ENCODE measurements around the gene OS9.
"Not testable (repeated sequence)": the region's sequence is repeated elsewhere in the genome, so short reads cannot be mapped to it uniquely, and the experiment has no call there.

OS9 gene

GRCh38 chr12:57695770-57696432, 2.0 kb downstream of the OS9 start:
- DNase-seq: no peak

DNA sequence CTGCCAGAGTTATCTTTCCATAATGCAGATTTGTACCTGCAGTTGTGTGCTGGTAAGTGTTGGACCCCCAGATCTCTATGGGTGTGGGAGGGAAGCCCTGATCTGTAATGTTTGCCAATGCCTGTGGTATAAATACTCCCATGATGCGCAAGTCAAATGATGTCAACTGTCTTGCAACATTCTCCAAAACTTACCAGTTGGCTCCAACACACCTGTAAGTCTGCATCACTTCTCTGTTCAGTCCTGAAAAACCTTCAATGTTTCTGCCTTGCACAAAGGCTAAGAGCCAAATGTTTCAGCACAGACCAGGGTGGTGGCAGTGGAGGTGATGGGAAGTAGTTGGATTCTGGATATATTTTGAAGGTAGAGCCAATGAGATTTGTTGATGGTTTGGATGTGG, 3.1 kb downstream of the OS9 start:
- DNase-seq: no peak

DNA sequence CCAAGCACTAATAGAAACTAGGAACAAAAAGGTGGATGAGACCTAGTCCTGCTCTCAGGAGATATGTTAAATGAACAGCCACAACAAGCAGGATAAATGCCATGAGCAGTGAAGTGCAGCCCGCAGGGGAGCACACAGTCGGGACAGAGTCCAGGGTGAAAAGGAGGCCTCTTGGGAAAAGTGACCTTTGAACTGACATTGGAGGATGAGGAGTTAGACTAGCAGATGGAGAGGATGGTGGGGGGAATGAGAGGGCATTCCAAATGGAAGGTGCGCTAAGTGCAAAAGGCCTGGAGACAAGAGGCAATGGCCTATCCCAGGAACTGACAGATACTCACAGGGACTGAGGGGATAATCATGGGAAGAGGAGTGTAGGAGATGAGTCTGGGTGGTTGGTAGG, 4.5 kb downstream of the OS9 start:
- DNase-seq: no peak

GRCh38 chr12:57700317-57700716, 6.4 kb downstream of the OS9 start:
- DNase-seq: no peak

DNA sequence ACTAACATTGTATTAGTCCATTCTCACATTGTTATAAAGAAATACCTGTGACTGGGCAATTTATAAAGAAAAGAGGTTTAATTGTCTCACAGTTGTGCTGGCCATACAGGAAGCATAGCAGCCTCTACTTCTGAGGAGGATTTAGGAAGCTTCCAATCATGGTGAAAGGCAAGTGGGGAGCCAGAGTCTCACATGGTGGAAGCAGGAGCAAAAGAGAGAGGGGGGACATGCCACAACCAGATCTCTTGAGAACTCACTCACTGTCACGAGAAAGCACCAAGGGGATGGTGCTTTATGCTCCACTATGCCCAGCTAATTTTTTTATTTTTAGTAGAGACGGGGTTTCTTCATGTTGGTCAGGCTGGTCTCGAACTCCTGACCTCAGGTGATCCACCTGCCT, 13.3 kb downstream of the OS9 start:
- no peak for DNase-seq

DNA sequence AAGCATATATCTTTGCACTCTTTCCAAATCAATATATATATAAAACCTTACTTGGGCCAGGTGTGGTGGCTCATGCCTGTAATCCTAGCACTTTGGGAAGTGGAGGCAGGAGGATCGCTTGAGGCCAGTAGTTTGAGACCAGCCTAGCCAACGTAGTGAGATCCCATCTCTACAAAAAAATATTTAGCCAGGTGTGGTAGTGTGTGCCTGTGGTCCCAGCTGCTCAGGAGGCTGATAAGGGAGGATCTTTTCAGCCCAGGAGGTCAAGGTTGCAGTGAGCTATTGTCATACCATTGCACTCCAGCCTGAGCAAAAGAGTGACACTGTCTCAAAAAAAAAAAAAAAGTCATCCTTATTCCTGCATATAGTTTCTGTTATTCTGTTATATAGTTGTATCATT, 14.4 kb downstream of the OS9 start:
- no peak for DNase-seq

- DNase-seq: no peak
Observed at GRCh38 chr12:57712701-57713100, 18.8 kb downstream of the OS9 start.

GRCh38 chr12:57713209-57713608, 19.3 kb downstream of the OS9 start:
- no peak for DNase-seq

- DNase-seq: not testable (repeated sequence)
Observed at GRCh38 chr12:57715036-57715748, 21.3 kb downstream of the OS9 start.

GRCh38 chr12:57715786-57716185, 21.9 kb downstream of the OS9 start:
- DNase-seq: no peak

DNA sequence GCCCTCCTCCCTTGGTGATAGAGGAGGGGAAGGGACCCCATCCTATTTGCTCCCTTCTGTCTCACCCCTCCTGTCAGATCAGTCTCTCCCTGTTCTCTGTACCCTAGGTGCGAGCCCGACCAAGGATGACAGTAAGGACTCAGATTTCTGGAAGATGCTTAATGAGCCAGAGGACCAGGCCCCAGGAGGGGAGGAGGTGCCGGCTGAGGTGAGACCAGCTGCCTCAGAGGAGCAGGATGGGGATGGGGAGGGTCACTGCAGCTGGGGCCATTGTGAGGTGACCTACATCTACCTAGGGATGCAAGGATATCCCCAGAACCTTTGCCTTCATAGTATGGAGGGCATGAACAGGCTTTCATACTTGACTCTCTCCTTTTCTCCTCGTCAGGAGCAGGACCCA, 22.4 kb downstream of the OS9 start:
- no peak for DNase-seq

DNA sequence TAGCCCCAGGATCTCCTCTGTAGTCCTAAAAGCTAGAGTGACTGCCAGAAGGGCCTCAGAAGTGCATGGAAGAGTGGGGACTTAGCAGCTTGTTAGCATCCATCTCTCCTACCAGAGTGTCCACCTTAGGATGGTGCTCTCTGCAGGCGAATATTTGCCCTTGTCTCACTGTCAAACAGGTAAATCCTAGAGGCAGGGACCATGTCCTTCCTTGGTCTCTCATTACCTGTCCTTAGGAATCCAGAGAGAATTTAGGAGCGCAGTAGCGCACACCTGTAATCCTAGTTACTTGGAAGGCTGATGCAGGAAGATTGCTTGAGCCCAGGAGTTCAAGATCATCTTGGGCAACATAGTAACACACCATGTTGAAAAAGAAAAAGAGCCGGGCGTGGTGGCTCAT, 23.2 kb downstream of the OS9 start:
- DNase-seq: no peak

DNA sequence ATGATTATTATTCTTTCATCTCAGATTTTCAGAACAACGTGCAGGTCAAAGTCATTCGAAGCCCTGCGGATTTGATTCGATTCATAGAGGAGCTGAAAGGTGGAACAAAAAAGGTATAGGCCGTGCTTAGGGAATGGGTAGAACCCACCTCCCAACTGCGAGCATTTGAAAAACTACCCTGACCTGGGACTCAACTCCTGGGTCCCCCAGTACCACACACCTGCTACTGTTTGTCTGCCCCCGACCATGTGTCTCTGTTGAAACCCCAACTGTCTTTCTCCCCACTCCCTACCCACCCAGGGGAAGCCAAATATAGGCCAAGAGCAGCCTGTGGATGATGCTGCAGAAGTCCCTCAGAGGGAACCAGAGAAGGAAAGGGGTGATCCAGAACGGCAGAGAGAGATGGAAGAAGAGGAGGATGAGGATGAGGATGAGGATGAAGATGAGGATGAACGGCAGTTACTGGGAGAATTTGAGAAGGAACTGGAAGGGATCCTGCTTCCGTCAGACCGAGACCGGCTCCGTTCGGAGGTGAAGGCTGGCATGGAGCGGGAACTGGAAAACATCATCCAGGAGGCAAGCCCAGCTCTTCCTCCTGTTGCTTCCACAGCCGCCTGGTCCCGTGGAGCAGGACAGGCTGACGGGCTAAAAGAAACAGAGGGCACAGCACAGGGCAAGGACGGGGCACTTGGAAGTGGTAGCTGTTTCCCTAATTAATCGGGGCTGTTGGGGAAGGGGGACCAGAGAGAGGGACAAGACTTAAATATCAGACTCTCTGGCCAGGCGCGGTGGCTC, 24.1 kb downstream of the OS9 start:
- DNase-seq: no peak

DNA sequence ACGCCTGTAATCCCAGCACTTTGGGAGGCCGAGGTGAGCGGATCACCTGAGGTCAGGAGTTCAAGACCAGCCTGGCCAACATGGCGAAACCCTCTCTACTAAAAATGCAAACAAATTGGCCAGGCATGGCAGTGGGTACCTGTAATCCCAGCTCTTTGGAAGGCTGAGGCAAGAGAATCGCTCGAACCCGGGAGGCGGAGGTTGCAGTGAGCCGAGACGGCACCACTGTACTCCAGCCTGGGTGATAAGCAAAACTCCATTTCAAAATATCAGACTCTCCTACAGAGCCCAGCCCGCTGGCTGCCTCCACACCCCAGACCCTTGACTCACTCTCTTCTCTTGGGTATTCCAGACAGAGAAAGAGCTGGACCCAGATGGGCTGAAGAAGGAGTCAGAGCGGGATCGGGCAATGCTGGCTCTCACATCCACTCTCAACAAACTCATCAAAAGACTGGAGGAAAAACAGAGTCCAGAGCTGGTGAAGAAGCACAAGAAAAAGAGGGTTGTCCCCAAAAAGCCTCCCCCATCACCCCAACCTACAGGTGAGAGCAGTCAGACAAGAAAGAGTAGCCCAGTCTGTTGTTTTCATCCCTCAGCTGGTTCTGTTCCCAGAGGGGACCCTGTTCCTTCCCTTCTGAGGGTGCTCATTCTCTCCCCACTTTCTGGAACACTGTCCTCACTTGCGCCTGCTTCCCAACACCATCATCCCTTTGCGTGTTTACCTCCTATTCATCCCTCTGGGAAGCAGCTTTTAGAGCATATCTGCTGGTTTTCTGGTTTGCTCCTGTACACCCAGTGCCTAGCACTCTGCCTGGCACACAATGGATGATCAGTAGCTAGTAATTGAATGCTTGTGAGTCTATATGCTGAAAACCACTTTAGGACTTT, 25.0 kb downstream of the OS9 start:
- DNase-seq: no peak

DNA sequence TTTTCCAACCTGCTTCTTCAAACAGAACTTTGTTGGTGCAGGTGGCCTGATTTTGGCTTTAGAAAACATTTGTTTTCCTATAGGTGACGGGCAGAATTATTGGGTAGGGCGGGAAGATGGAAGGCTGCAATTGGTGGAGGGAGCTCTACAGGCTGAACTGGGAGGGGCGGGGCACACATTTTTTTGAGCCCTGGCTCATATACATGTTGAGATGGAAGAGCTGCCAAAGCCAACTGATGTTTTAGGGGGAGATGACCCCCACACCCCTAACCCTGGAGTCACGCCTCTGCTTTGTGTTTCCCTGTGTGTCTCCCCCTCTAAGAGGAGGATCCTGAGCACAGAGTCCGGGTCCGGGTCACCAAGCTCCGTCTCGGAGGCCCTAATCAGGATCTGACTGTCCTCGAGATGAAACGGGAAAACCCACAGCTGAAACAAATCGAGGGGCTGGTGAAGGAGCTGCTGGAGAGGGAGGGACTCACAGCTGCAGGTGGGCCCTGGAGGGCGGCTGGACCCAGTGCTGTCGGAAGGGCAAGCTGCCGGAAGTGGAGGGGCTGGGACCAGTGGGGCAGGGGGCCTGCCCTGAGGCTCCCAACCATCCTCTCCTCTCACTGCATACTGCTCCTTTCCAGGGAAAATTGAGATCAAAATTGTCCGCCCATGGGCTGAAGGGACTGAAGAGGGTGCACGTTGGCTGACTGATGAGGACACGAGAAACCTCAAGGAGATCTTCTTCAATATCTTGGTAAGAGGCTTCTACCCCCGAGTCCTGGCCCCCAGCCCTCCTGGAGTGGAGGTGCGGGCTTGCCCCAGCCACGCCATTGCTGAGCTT, 26.1 kb downstream of the OS9 start:
- DNase-seq: no peak

DNA sequence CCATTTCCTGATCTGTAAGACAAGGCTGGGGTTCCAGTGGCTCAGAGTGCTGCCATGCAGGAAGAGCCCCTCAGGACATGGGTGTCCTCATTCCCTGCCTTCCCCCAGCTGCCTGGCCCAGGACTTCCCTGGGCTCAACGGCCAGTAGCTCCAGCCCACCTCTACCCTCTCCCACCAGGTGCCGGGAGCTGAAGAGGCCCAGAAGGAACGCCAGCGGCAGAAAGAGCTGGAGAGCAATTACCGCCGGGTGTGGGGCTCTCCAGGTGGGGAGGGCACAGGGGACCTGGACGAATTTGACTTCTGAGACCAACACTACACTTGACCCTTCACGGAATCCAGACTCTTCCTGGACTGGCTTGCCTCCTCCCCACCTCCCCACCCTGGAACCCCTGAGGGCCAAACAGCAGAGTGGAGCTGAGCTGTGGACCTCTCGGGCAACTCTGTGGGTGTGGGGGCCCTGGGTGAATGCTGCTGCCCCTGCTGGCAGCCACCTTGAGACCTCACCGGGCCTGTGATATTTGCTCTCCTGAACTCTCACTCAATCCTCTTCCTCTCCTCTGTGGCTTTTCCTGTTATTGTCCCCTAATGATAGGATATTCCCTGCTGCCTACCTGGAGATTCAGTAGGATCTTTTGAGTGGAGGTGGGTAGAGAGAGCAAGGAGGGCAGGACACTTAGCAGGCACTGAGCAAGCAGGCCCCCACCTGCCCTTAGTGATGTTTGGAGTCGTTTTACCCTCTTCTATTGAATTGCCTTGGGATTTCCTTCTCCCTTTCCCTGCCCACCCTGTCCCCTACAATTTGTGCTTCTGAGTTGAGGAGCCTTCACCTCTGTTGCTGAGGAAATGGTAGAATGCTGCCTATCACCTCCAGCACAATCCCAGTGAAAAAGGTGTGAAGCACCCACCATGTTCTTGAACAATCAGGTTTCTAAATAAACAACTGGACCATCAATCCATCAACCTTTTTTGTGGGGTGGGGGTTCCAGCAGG, 27.0 kb downstream of the OS9 start:
- DNase-seq: no peak

- DNase-seq: not testable (repeated sequence)
Observed at GRCh38 chr12:57721846-57722608, 28.1 kb downstream of the OS9 start.

- no peak for DNase-seq
Observed at GRCh38 chr12:57722716-57723629, 29.0 kb downstream of the OS9 start.

DNA sequence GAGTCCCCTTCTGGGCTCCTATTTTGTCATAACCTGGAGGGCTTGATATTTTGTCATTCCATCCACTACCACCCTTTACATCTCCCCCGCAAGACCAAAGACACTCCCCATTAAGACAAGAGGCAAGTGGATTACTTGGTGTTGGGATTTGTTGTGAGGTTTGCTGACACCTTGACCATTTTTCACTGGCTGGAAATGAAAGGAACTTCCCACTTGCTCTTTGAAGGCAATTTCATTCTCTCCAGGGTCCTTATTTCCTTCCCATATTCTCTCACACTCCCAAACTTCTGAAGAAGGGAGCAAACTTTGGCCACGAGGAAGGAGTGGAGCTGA, 29.7 kb downstream of the OS9 start:
- no peak for DNase-seq
